Measurements from ENCODE around the gene CRBN.

The CRBN gene

DNA sequence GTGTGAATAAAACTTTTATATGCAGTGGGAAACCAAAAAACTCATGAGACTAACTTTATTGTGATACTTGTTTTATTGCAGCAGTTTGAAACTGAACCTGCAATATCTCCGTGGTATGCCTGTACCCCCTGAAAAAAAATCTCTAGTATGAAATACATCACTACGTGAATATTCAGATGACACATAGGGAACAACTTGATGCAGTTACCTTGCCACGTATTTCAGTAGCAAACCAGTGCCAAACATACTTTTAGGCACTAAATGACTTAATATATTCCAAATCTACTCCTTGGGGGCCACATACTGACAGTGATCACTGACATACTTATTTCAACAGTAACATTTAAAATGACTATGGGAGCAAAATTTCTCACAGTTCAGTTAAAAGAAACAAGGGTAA is 13.8 kb downstream of the CRBN start:
- DNase-seq, result no peak

DNA sequence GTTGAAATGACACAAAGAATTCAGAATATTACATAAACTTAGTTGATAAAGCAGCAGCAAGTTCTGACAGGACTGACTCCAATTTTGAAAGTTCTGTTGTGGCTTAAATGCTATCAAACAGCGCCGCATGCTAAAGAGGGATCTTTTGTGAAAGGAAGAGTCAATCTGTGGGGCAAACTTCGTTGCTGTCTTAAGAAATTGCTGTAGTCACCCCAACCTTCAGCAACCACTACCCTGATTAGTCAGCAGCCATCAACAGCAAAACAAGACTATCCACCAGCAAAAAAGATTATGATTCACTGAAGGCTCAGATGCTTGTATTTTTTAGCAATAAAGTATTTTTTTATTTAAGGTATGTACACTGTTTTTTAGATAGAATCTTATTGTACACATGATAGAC is 14.2 kb downstream of the CRBN start:
- no peak for DNase-seq

DNA sequence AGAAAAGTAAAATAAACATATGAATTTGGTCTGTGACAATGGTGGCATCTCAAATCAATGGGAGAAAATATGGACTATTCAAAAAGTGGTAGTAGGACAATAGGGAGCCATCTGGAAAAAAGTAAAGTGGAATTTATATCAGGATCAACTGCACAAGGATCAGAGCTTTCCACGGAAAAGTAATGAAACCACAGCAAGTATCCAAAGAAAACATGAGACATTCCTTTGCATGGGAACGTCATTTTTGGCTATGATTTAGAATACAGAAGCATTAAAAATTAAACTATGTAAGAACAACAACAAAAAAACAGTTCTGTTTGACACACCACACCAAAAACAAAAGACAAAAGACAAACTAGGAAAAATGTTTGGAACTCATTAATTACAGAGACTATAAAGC is 18.7 kb downstream of the CRBN start:
- DNase-seq, result no peak

DNA sequence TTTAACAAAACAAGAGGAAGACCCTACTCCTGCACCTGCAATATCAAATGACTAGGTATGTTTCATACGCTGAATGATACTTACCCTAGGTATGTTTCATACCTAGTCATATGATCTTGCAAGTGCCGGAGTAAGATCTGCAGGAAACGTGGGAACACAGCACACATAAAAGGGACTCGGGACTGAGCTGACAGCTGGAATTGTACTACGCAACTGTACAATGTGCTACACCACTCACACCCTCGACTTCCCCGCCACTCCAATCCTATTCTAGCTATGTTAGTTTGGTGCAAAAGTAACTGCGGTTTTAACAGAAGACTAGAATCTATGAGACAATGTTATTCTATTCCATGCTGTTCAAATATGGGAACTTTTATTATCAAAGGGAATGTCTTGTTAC is 22.0 kb downstream of the CRBN start:
- DNase-seq, result no peak

DNA sequence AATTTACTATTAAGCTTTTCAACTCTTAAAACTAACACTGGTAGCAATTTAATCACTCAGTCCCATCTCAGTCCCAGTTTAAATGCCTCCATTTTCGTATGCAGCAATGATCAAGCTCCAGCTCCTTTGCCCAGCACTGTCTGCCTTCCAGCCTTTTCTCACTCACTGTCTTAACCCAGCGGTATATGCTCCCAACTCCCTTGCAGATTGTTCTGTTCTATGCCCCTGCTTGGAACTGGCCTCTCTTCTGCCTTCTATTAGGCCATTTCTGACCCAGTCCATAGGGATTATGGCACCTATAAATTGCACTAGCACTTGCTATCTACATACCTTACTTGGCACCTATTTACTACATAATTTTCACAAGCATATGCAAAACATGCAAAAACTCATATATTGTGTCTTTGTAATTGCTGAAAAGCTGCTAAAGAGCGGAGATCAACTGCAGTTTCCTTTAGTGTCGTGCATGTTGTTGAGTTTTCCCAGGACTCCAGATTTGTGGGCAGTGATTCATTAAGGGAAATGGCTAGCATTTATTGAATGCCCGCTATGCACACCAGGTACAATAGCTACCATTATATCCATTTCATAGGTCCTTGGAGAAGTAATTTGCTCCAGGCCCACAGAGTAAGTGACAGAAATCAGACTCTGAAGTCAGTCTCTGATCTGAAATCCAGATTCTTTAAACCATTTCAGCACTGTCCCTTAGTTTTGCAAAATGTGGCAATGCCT is 24.4 kb downstream of the CRBN start:
- DNase-seq, result no peak

DNA sequence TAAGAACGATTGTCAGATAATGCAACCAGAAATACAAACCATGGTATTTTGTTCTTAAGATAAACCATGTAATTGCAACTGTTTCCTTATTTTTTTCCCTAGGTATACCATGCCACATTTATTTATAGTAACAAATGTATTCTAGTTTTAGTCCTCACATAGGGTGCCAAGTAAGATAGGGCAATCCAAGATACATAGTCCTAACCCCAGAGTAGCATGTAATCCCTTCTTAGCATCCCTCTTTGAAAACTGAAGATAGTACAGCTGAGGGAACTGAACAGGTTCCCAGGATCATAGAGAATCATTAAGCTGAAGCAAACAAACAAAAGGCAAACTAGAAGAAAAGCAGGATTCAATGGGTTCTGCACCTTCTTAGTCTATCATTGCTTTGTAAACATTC is 28.0 kb downstream of the CRBN start:
- DNase-seq, result no peak

DNA sequence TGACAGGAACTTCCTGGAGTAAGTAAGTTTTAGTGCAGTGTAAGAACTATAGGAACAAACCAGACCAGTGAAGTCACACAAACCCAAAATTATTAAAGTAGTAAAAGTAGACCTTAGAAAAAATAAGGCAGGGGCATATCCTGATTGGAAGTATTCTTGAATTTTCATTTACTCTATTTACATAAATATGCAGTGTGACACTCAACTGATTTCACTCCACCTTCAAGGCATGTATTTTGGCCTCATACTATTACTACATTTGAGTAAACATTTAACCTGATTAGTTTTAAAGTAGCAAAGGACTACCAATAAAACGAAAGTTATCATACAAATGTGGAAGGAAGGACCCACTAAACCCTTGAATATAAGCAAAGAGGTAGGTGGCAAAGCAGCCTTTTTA is 29.9 kb downstream of the CRBN start:
- no peak for DNase-seq

DNA sequence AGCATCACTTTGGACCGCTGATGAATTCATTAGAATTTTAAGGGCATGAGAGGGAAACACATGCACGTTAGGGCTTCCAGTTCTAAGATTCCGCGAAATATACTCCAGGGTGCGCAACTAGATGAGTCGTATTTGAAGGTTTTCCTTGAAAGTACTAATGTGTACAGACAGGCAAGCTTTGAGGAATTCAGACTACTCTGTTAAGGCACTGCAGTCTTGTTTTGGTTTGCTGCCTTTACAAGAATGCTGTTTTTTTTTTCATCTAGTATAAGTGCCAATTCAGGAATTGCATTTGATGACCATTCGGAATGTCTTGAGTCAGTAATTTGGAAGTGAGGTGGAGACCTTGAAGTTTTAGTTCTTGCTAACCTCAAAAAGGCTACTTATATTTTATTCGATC is 33.7 kb downstream of the CRBN start:
- DNase-seq, result no peak

DNA sequence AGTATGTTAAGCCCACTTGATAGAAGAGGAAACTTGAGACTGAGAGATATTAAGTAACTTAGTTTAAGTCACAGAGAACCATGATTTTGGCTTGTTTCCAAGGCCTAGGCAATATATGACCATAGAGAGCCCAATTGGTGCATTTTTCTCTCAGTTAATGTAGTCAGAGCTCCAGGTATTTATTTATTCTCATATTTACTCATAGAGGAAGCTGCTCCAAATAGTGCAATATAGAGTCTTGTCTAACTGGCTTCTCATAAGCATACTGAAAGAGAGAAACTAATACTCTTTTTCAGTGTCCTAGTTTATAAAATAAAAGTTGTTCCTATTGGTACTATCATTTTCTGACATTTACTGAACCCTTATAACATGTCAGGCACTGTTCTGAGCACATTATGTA is 37.6 kb downstream of the CRBN start:
- no peak for DNase-seq

DNA sequence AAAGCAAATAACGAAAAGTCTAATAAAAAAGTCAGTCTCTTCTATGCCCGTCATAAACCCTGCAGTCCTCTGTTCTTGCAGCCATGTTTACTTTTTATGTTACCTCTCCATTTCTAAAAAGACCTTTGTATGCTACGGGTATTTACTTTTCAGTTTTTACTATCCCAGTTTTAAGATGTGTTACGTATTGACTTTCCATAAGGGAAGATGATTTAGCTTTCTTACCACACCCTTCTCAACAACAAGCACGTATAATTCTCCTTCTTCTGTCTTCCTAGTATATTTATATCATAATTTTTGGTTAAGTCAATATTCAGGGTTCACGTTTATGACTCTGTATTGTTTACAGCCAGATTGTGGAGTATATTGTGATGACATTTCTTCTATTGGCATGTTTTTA is 42.0 kb downstream of the CRBN start:
- DNase-seq, result no peak

DNA sequence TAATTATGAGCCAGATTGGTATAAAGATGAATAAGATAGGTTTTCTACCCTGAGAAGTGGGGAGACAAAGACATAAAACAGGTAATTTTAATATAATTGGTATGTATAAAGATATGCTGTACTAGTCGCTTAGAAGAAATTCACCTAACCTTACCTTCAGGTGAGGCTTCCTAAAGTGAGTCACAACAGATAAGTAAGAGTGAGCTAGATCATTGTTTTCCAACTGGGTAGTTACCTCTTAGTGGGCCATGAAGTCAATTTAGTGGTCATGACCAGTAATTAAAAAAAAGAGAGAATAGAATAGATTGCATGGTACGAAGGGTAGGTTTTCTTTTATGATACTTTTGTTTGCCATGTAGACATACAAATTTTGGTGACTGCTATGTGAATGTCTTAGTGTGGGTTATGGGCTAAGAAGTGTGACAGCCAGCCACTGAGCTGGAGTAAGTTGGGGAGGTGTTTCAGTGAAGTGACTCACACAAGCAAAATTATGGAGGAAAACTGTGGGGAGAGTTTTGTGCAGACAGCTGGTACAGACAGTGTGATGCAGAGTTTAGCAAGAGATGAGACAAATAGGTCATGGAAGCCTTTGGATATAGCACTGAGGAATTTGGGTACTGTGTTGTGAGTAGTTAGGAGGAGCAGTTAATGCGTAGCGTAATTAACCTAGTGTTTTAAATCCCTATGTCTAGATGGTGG is 44.6 kb downstream of the CRBN start:
- DNase-seq, result no peak

DNA sequence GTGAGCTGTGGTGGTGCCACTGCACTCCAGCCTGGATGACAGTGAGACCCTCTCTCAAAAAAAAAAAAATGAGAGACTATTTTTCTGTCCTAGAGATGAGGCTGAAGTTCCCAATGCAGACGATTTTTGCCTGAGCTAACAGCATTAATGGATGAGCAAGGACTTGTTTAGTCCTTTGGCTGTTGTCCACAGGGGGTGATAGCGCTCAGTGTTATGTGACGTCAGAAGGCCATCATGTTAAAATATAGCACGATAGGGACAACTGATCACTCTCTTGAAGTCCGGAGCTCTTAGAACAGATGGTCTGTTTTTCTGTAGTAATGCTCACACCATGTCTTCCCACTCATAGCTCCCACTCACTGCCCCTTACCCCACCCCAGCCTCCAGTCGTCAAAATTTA is 46.0 kb downstream of the CRBN start:
- no peak for DNase-seq

DNA sequence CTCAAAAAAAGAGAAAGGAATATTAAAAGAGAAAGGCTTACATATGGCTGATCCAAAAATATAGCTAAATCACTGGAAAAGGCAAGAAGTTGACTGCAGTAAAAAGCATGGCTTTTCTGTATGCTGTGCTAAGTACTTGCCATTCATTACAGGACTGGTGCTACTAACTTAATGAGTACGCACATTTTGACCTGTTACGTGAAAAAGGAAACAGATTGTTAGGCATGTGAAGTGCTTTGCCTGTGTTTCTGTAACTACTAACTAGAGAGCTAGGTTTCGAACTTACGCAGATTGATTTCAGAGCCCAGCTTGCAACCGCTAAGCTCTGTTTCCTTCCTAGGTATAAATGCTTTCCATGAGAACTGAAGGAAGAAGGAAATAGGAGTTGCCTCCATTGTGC is 49.9 kb downstream of the CRBN start:
- no peak for DNase-seq

DNA sequence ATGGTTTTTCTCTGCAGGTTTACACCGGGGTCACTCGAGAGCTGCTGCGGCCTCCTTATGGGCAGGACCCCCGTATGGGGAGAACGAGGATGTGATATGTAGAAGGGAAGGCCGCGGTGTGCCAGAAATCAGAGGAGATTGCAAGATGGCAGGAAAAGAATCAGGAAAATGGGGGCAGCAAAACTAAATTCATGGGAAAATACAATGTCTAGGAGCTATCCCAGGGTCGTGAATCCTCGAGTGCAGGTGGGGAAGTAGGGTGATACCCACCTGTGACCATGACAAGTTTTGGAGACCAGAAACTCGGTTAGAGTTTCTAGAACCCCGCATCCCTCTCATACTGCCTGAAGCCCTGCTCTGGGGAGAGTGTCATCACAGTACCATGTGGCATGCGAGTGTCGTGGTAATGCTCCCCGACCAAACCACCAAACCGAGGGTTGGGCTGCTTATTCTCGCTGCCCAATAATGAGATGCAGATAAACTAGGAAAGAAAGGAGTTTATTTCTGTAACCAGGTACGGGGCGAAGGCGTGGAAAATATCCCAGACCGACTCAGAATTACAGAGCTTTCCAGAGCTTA is 52.0 kb downstream of the CRBN start:
- no peak for DNase-seq

DNA sequence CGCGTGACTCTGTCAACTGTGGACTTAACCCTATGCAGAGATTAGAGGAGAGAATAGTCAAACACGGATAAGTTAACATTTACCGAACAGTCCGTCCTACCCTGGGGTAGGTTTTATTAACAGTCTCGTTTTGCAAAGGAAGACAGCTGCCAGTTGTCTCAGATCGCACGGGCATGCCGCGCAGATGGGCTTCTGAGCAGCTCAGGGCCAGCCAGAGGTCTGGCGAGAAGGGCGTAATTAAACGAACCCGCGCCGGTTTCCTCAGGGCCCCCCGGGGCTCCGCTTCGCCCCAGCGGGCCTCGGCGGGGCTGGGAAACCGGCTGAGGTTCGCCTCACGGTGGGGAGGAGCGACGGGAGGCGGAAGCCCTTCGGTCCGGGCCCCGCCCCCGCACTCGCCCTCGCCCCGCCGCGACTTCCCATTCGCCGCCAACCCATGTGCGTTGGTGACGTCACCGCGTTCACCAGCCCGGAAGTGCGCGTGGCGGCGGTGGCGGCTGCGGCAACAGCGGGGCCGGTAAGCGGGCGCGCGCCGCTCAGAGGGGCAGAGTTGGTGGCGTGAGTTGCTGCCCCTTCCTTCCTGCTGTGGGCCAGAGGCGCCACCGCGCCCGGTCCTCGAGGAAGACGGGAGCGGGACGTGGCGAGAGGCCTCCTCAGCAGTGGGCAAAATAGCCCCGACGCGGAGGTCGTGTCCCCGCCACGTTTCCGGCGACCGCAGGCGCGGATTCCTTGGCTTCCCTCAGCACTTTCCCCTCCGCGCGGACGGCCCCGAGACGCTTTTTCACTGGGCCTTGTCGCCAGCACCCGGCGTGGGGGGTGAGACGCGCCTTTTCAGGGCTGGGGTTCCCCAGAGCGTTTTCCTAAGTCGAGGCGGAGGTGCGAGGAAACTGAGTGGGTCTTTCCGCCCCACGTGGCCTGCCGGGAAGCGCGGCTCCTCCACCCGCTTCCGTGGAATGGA is 52.7 kb downstream of the CRBN start, which contains the start of gene TRNT1:
Gene TRNT1 (plus strand): TSS at position 464 of the 955 bp plus-strand sequence. CDS start 2,101 bp downstream, outside the sequence.
- peak; percentile 90 for DNase-seq

DNA sequence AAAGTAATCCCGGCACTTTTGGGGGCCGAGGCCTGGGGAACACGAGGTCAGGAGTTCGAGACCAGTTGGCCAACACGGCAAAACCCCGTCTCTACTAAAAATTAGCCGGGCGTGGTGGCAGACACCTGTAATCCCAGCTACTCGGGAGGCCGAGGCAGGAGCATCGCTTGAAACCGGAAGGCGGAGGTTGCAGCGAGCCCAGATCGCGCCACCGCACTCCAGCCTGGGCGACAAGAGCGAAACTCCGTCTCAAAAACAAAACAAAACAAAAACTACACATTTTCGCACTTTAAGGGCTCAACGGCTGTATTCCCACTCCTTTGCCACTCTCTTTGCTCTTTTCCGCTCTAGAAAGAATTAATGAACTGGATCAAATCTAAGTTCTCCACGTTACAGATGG is 53.5 kb downstream of the CRBN start:
- no peak for DNase-seq

DNA sequence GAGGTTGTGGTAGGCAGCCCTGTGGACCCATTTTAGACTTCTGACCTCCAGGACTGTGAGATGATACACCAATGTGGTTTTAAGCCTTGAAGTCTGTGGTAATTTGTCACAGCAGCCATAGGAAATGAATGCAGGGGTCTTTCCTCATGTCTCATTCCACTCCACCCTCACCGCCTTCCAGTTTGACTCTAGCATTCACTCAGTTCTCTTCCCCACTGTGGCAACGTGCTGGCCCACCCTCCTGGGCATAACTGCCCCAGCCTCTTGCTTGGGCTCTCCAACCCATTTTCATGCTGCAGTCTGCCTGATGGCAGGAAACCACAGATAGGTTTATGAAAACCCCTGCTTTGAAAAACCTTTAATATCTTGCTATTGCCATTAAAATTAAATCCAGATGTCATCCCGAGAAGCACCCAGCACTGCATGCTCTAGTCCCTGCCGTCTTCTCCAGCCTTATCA is 60.1 kb downstream of the CRBN start:
- no peak for DNase-seq

DNA sequence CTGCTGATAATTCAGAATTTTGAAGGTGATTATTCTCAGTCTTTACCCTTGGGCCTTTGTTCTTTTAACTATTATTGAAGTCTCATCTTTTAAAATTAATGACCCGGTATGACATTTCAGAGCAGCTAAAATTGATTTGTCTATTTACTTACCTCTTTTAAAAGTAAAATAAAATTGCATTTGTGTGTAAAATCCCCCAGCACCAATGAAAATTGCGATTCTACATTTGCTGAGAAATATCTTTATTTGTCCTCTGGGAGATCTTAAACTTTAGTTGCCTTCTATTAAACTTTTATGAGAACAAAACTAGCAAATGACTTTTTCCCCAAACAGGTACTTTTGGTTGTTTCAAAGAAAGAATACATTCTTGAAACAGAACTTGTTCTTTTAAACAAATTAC is 61.8 kb downstream of the CRBN start:
- no peak for DNase-seq

DNA sequence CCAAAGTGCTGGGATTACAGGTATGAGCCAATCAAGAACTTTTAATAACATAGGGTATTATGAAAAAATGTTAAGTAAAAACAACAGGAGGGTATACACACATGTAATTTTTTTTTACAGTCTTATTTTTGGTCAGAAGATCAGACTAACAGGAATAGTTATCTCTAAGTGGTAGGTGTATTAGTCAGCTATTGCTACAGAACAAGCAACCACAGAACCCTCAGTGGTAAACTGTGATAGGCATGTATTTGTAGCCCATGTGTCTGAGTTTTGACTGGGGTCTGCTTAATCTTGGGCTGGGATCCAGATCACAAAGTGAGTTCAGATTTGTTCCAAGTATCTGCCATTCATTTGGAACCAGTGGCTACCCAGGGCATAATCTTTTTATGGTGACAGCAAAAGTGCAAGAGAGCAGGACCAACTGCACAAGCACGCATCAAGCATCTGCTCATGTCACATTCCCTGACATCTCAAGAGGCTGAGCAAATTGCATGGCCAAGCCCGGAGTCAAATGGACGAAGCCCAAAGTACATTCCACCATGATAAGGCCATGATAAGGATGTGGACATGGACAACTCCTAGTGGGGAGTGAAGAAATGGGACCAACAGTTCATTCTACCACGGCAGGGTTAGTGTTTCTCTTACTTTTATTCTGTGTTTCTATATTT is 66.3 kb downstream of the CRBN start:
- no peak for DNase-seq

DNA sequence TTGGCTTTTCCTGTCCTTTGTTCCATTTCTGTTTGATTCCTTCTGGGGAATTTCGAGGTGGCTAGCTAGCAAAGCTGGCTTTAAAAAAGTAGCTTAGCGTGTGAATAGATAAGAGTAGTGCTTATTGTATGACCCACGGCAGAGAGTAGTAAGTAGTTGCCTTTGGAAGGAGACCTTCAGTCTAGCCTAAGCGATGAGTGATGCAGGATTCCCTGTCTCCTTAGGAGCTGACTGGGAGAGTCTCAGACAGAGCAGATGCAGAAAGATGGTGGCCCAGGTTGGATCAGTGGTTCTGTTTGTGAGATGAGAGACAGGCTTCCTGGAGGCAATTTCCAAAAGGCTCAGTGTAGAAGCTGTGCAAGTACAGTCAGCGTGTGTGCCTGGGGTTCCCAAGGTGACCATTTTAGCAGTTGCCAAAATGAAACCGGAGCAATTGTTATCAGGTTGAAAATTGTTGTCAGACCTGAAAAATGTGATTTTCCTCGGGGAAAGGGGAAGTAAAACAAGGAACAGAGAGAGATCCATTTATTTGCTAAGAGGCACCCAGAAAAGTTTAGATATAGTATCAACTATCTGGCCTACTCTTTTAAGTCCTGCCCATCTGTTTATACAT is 68.6 kb downstream of the CRBN start:
- DNase-seq, result no peak

DNA sequence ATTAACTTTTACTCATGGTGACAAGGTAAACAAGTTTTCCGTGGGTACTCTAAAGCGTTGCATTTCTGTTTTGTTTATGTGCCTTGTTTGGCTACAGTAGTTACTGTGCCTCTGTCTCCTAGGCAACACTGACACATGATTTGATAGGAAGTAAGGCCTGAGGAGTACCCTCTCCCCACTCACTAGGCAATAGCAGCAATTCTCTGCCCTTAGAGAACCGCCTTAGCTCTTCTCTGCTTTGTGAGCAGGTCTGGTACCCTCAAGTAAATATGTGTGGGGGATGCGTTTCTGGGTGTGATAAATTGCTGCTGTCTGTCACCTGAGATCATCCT is 69.2 kb downstream of the CRBN start, which contains the start of gene IL5RA:
Gene IL5RA (minus strand): TSS at position 76 of the 332 bp plus-strand sequence. CDS start 5,390 bp downstream, outside the sequence.
- DNase-seq, result peak; percentile 61
